ENCODE data around the gene TMEM247.

- TF ChIP-seq POLR2A (IDR thresholded peaks at IDR 0.05) (no peak), CTCF (IDR thresholded peaks at IDR 0.05) (no peak)
Measured at GRCh38 chr2:46448641-46449040, 30.7 kb upstream of the TMEM247 start.
